SK-N-SH (cell line): Measurements from ENCODE around the gene PABPC1L. TPM values are rescaled to one million over a fixed set of nuclear protein-coding genes. Genes with fewer than 3 reads are reported as not detected.

Source experiments
- CTCF ChIA-PET: fragments of 300-600, 350-600 bp; formaldehyde crosslinking; extraction: SDS; loops from one replicate; lab custom pipeline; 2021; lab: Yijun Ruan, JAX
- POLR2A ChIA-PET: fragments of 350-600 bp; sonication (Branson Sonifier 250); formaldehyde crosslinking; extraction: SDS; loops from one replicate; lab custom pipeline; 2020; ENCODE audit warnings: antibody characterized with exemption, inconsistent platforms; lab: Yijun Ruan, JAX
- DNase-seq: peaks from one replicate; pipeline ENCODE4 v3.0.0; 2012
- H2AFZ ChIP-seq: fragments of 200-600 bp; sonication (generic); 2 replicates; pipeline ENCODE4 v1.8.1; 2016; ENCODE audit warnings: antibody characterized with exemption, mild to moderate bottlenecking, low read depth
- H3F3A ChIP-seq: fragments of 200-600 bp; sonication (generic); replicated peaks from 2 replicates; pipeline ENCODE3; 2016; ENCODE audit warnings: antibody characterized with exemption, mild to moderate bottlenecking; ENCODE audit not compliant: insufficient read depth
- H3K27ac ChIP-seq, 2 experiments: fragments of 200-500 bp in 1 of 2; fragments of 200-600 bp in 1 of 2; sonication (Bioruptor generic) in 1 of 2; sonication (generic), shearing (Covaris generic) in 1 of 2; 2 replicates each; pipeline versions ENCODE4 v1.5.1 to v1.6.1; 2014 to 2016; ENCODE audit warnings: low read depth in 2 of 2, inconsistent platforms in 1 of 2, low read length in 1 of 2, mild to moderate bottlenecking in 1 of 2, mixed read lengths in 1 of 2
- H3K27me3 ChIP-seq: fragments of 200-600 bp; sonication (generic), shearing (Covaris generic); 2 replicates; pipeline ENCODE4 v1.6.1; 2016; ENCODE audit warnings: mixed run types; ENCODE audit not compliant: insufficient read depth
- H3K36me3 ChIP-seq, 2 experiments: fragments of 200-500 bp in 1 of 2; fragments of 200-600 bp in 1 of 2; sonication (Bioruptor generic) in 1 of 2; sonication (generic) in 1 of 2; replicated peaks in 1 of 2; 2 replicates each; pipeline versions ENCODE3 to v1.5.1; 2014 to 2016; ENCODE audit warnings: low read length in 1 of 2, mild to moderate bottlenecking in 1 of 2; ENCODE audit not compliant: insufficient read depth in 2 of 2, control insufficient read depth in 1 of 2
- H3K4me1 ChIP-seq, 2 experiments: fragments of 200-500 bp in 1 of 2; fragments of 200-600 bp in 1 of 2; sonication (Bioruptor generic) in 1 of 2; sonication (generic), shearing (Covaris generic) in 1 of 2; 2 replicates each; pipeline versions ENCODE4 v1.5.1 to v1.6.1; 2014 to 2016; ENCODE audit warnings: low read depth in 1 of 2, low read length in 1 of 2, mixed run types in 1 of 2; ENCODE audit not compliant: insufficient read depth in 2 of 2, control insufficient read depth in 1 of 2
- H3K4me2 ChIP-seq: fragments of 200-600 bp; sonication (generic), shearing (Covaris generic); 2 replicates; pipeline ENCODE4 v1.6.1; 2017; ENCODE audit warnings: mixed run types
- H3K4me3 ChIP-seq, 2 experiments: fragments of 200-500 bp in 1 of 2; fragments of 200-600 bp in 1 of 2; sonication (Bioruptor generic) in 1 of 2; sonication (generic), shearing (Covaris generic) in 1 of 2; 2 replicates each; pipeline versions ENCODE4 v1.5.1 to v1.8.1; 2014 to 2016; ENCODE audit warnings: low read depth in 2 of 2, inconsistent platforms in 1 of 2, low read length in 1 of 2, mild to moderate bottlenecking in 1 of 2, mixed read lengths in 1 of 2, moderate library complexity in 1 of 2
- H3K79me2 ChIP-seq: fragments of 200-600 bp; sonication (generic); 2 replicates; pipeline ENCODE4 v1.8.1; 2017; ENCODE audit warnings: mild to moderate bottlenecking; ENCODE audit not compliant: insufficient read depth
- H3K9ac ChIP-seq: fragments of 200-600 bp; sonication (generic); 2 replicates; pipeline ENCODE4 v1.6.1; 2017; ENCODE audit warnings: mixed run types
- H3K9me2 ChIP-seq: fragments of 200-600 bp; sonication (generic); 2 replicates; pipeline ENCODE4 v1.6.1; 2017; ENCODE audit warnings: mixed run types
- H3K9me3 ChIP-seq: fragments of 200-600 bp; sonication (generic); 2 replicates; pipeline ENCODE4 v1.6.1; 2017; ENCODE audit warnings: mixed run types, mild to moderate bottlenecking, moderate library complexity
- H4K20me1 ChIP-seq: fragments of 200-600 bp; sonication (generic); 2 replicates; pipeline ENCODE4 v1.6.1; 2017; ENCODE audit warnings: mild to moderate bottlenecking, mixed run types; ENCODE audit not compliant: insufficient read depth
- CHD2 ChIP-seq: fragments of 150-350 bp; IDR thresholded peaks from 2 replicates; pipeline ENCODE4 v1.6.1; 2018; ENCODE audit warnings: low read length; ENCODE audit not compliant: partially characterized antibody
- EP300 ChIP-seq, 2 experiments: IDR thresholded peaks; 2 replicates each; pipeline versions ENCODE4 v1.4.0 to v1.6.1; 2012; ENCODE audit warnings: borderline replicate concordance in 1 of 2, low read depth in 1 of 2, low read length in 1 of 2
- EZH2phosphoT487 ChIP-seq: fragments of 200-600 bp; sonication (generic); IDR thresholded peaks from 2 replicates; pipeline ENCODE4 v1.6.1; 2017; ENCODE audit warnings: low read depth, mixed run types, mild to moderate bottlenecking, antibody characterized with exemption, moderate library complexity, borderline replicate concordance
- FOSL2 ChIP-seq: IDR thresholded peaks from 2 replicates; pipeline ENCODE4 v1.4.0; 2012; ENCODE audit warnings: low read depth, mild to moderate bottlenecking, moderate library complexity, borderline replicate concordance
- FOXM1 ChIP-seq: IDR thresholded peaks from 2 replicates; pipeline ENCODE4 v1.4.0; 2012; ENCODE audit warnings: low read depth, mild to moderate bottlenecking
- IRF3 ChIP-seq: fragments of 150-350 bp; IDR thresholded peaks from 2 replicates; pipeline ENCODE4 v1.6.1; 2016; ENCODE audit warnings: mild to moderate bottlenecking, low read depth, low read length
- JUND ChIP-seq: IDR thresholded peaks from 2 replicates; pipeline ENCODE4 v1.4.0; 2012
- MAX ChIP-seq: IDR thresholded peaks from 2 replicates; pipeline ENCODE4 v1.4.0; 2012; ENCODE audit warnings: low read depth
- MXI1 ChIP-seq: IDR thresholded peaks from 2 replicates; pipeline ENCODE4 v1.6.1; 2012; ENCODE audit warnings: mild to moderate bottlenecking, low read depth, low read length, improper control_type of control experiment
- RAD21 ChIP-seq: IDR thresholded peaks from 2 replicates; pipeline ENCODE4 v1.6.1; 2012; ENCODE audit warnings: mild to moderate bottlenecking, low read length
- REST ChIP-seq: IDR thresholded peaks from 2 replicates; pipeline ENCODE4 v1.6.1; 2012; ENCODE audit warnings: mild to moderate bottlenecking, low read depth, low read length, moderate library complexity
- SIN3A ChIP-seq: IDR thresholded peaks from 2 replicates; pipeline ENCODE4 v1.6.1; 2012; ENCODE audit warnings: low read depth, mild to moderate bottlenecking, low read length, moderate library complexity, borderline replicate concordance
- SMC3 ChIP-seq: IDR thresholded peaks from 2 replicates; pipeline ENCODE4 v1.6.1; 2012; ENCODE audit warnings: low read depth, low read length, improper control_type of control experiment
- TAF1 ChIP-seq: IDR thresholded peaks from 2 replicates; pipeline ENCODE4 v1.6.1; 2012; ENCODE audit warnings: low read depth, mild to moderate bottlenecking, low read length, moderate library complexity, borderline replicate concordance
- USF1 ChIP-seq: IDR thresholded peaks from 2 replicates; pipeline ENCODE4 v1.4.0; 2012; ENCODE audit warnings: low read depth, borderline replicate concordance
- YY1 ChIP-seq: IDR thresholded peaks from 2 replicates; pipeline ENCODE4 v1.4.0; 2012; ENCODE audit warnings: low read depth, mild to moderate bottlenecking
- ZBTB33 ChIP-seq: IDR thresholded peaks from 2 replicates; pipeline ENCODE4 v1.4.0; 2012; ENCODE audit warnings: low read depth, borderline replicate concordance
- WGBS: methylation state at CpG from one replicate; pipeline ENCODE4 v1.1.6; 2017; ENCODE audit warnings: low lambda C conversion rate; 5-methylcytosine and 5-hydroxymethylcytosine counted together
- polyA plus RNA-seq, 3 experiments: library from polyadenylated mRNA; depleted of rRNA; stranded (reverse); fragments of >200 nt; gene quantifications; 2 replicates each; pipeline ENCODE4 v1.2.3, GENCODE V29; 2012

PABPC1L gene
- polyA plus RNA-seq, 1 of the 3 experiments (the other 2 are of a cell fraction), result 205 TPM

- TF ChIP-seq SMC3, result no peak
- no peak for TF ChIP-seq EZH2phosphoT487
- TF ChIP-seq SIN3A, result no peak
- no peak for TF ChIP-seq CHD2
- TF ChIP-seq JUND, result no peak
- no peak for TF ChIP-seq RAD21
- no peak for TF ChIP-seq USF1
- TF ChIP-seq MAX, result no peak
- no peak for TF ChIP-seq ZBTB33
- no peak for TF ChIP-seq MXI1
- TF ChIP-seq YY1, result no peak
- no peak for TF ChIP-seq TAF1
- POLR2A ChIA-PET, result no interaction called here
- Histone ChIP-seq H3K79me2 (peaks cover 100% of the 10 kb centered on the region), H3K4me1 (peaks cover 14 to 17% of the 10 kb centered on the region in 2 experiments; a peak in 3 of 4 replicates), H3K27ac (no peak overlapping the region), H3K9ac (no peak overlapping the region), H4K20me1 (peaks cover 100% of the 10 kb centered on the region), H2AFZ (no peak overlapping the region), H3K9me2 (no peaks in the 10 kb centered on the region), H3K4me2 (no peak overlapping the region), H3K36me3 (peaks cover 43 to 52% of the 10 kb centered on the region in 2 experiments), H3F3A (peaks cover 6% of the 10 kb centered on the region), H3K27me3 (no peaks in the 10 kb centered on the region), H3K4me3 (no peak overlapping the region), H3K9me3 (no peaks in the 10 kb centered on the region)
- WGBS, result 94% methylated on average over 1 of the region's 1 CpG
- CTCF ChIA-PET, result interaction anchor here (0.8 kb wide), 1 partner anchor 11 kb away, joined by 3 read pairs; no protein-coding TSS in a partner anchor
- no peak for DNase-seq
Measured at GRCh38 chr20:44891826-44892225, 18.0 kb upstream of the PABPC1L start.

- DNase-seq, result no peak
- H3K9me3 ChIP-seq, result no peaks in the 10 kb centered on the region
- H3K9me2 ChIP-seq, result no peaks in the 10 kb centered on the region
- CTCF ChIA-PET, result interaction anchor here (0.8 kb wide), 1 partner anchor 211 kb away, joined by 3 read pairs; no protein-coding TSS in a partner anchor
- WGBS, result 93% methylated on average over 2 of the region's 2 CpGs
- H2AFZ ChIP-seq, result no peak overlapping the region
- H3K79me2 ChIP-seq, result peaks cover 100% of the 10 kb centered on the region
- H3K9ac ChIP-seq, result no peak overlapping the region
- H3K4me1 ChIP-seq, result no peaks in the 10 kb centered on the region; a peak in 3 of 4 replicates
- H3K36me3 ChIP-seq, result peaks cover 25 to 30% of the 10 kb centered on the region in 2 experiments
- no peak overlapping the region for H3K27ac ChIP-seq
- H3K4me3 ChIP-seq, result no peak overlapping the region
- no peak overlapping the region for H3K4me2 ChIP-seq
- POLR2A ChIA-PET, result interaction anchor here (2.0 kb wide), 1 partner anchor 10 kb away, joined by 7 read pairs; the partner anchor contains the start of gene YWHAB
- no peaks in the 10 kb centered on the region for H3F3A ChIP-seq
- H4K20me1 ChIP-seq, result peaks cover 100% of the 10 kb centered on the region
- H3K27me3 ChIP-seq, result no peaks in the 10 kb centered on the region
- TF ChIP-seq MAX (no peak), REST (no peak), FOXM1 (no peak), IRF3 (no peak), FOSL2 (no peak), EP300 (IDR thresholded peaks at IDR 0.05; ENCODE audit: borderline replicate concordance in 1 of 2, low read depth in 1 of 2, low read length in 1 of 2) (no peak), MXI1 (no peak)
Measured at GRCh38 chr20:44894959-44895358, 14.9 kb upstream of the PABPC1L start.
